ENCODE results near the gene IGSF21.

- TF ChIP-seq RFX5 (IDR thresholded peaks at IDR 0.05; ENCODE audit: low read depth, low read length) (no peak), CTCF (conservative IDR thresholded peaks at IDR 0.05; ENCODE audit: low read depth, low read length) (no peak), RCOR1 (IDR thresholded peaks at IDR 0.05; ENCODE audit: insufficient replicate concordance, low read length) (no peak), POLR2A (IDR thresholded peaks at IDR 0.05; ENCODE audit: low read depth, low read length) (no peak), BHLHE40 (IDR thresholded peaks at IDR 0.05; ENCODE audit: low read depth, low read length) (no peak)
- TF ChIP-seq, protein P1, sequence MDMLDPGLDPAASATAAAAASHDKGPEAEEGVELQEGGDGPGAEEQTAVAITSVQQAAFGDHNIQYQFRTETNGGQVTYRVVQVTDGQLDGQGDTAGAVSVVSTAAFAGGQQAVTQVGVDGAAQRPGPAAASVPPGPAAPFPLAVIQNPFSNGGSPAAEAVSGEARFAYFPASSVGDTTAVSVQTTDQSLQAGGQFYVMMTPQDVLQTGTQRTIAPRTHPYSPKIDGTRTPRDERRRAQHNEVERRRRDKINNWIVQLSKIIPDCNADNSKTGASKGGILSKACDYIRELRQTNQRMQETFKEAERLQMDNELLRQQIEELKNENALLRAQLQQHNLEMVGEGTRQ (IDR thresholded peaks at IDR 0.05; ENCODE audit: low read depth, low read length): no peak
These were observed 13.6 kb downstream of the IGSF21 start for GRCh38 chr1:18121072-18121820.

Measured in IMR-90 (cell line).